HUDEP-2 (cell line): Measurements from ENCODE around the gene CARNS1.
A peak's percentile ranks its signal among the peaks of the same experiment; 100 is the strongest.

ENCODE experiments used
- DNase-seq, 76 experiments: peaks; one replicate each; lab custom pipeline; 2025; ENCODE audit not compliant: unreplicated experiment in 76 of 76; lab: John Stamatoyannopoulos, UW

Gene CARNS1

GRCh38 chr11:67375320-67376055, 40.0 kb upstream of the CARNS1 start:
- DNase-seq, result no peak

GRCh38 chr11:67376063-67376820, 39.2 kb upstream of the CARNS1 start:
- DNase-seq, result no peak

- no peak for DNase-seq
These were observed 38.3 kb upstream of the CARNS1 start for GRCh38 chr11:67376873-67377808.

- DNase-seq, result no peak
These were observed 36.9 kb upstream of the CARNS1 start for GRCh38 chr11:67378544-67378943.

- peak in 22 of 76 experiments; percentile 11 to 63 (median 31) for DNase-seq
These were observed 36.1 kb upstream of the CARNS1 start for GRCh38 chr11:67379061-67380058.

DNA sequence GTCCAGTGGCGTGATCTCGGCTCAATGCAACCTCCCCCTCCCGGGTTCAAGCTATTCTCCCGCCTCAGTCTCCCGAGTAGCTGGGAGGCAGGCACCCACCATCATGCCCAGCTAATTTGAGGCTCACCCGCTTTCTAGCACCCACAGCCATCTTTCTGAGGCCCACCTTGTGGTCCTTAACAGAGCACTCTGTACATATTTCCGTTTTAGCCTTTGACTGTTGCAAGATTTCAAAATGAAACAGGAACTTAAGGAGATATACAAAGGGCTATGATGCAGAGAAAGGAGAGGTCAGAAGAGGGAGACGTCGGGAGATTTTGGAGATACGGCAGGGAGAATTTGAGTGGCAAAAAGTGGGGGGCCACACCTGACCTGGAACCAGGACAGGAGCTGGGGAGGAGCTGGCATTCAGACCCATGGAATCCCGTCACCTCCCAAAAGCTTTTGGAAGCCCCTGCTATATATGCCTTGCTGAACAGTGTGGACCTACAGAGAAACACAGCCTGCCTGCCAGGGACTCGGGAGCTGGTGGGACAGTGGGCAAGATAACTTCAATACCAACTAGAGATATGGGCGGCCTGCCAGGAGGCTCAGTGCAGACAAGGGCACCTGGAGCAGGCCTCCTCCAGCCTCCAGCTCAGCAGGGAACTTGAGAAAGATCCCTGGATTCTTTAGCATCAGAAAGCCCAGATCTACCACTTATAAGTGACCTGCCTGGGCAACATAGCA, 34.1 kb upstream of the CARNS1 start:
- peak in 10 of 76 experiments; percentile 12 to 38 (median 24) for DNase-seq

- DNase-seq, result peak in 70 of 76 experiments; percentile 25 to 87 (median 70)
These were observed 33.0 kb upstream of the CARNS1 start for GRCh38 chr11:67382276-67383136.

GRCh38 chr11:67384851-67385366, 30.6 kb upstream of the CARNS1 start:
- DNase-seq, result peak in 11 of 76 experiments; percentile 11 to 50 (median 27)

DNA sequence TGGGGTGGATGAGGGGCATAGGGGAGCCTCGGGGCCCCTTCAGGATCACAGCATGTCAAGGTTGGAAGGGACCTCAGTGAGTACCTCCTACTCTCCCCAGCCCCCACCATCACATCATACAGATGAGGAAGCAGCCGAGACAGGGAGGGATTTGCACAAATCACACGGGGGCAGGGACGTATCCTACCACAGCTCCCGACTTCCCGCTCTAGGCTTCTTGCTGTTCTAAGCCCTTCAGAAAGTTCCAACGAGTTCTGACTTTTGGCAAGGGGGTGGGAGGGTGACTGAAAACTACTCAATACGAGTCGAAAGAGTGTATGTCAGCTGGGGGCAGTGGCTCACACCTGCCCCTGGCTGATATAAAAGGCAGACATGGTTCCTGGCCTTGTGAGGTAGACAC, 28.4 kb upstream of the CARNS1 start:
- no peak for DNase-seq

DNA sequence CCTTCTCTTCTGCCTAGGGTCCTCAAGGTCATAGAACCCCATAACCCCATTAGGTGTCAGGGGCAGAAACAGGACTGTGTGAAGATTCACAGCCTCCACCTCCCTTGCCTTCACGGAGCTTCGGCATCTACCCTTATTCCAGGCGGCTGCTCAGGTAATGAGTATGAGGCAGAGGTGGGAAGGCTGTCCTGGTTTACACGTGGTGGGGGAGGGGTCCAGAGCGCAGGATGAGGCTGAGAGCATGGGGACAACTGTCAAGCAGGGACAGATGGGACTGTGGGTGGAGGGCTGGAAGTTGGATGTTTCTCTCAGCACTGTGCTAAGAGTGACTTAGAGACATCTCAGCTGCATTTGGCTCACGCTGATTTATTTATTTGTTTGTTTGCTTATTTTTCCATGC, 28.0 kb upstream of the CARNS1 start:
- no peak for DNase-seq

DNA sequence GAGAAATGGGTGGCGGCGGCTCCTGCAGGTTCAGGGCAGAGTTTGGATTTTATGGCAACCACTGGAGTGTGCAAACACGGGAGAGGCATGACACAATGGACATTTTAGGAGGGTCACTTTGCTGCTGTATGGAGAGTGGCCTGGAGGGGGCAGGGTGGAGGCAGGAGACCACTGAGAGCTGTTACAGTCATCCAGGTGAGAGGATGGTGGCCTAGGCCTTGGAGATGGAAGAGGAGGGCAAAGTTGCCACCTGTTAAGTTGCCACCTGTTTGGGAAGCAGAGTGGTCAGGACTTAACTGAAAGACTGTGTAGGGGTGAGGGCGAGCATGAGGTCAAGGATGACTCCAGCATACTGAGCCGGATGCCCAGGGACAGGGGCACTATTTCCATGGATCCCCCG, 26.0 kb upstream of the CARNS1 start:
- peak in 29 of 76 experiments; percentile 11 to 65 (median 31) for DNase-seq

DNA sequence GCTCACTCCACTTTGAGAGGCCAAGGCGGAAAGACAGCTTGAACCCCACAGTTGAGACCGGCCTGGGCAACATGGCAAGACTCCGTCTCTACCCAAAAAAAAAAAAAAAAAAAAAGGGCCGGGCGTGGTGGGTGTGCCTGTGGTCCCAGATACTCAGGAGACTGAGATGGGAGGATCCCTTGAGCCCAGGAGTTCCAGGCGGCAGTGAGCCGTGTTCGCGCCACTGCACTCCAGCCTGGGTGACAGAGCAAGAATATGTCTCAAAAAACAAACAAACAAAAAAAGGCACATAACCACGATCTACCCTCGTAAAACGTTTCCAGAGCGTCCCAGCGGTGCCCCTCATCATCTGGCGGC, 24.6 kb upstream of the CARNS1 start:
- DNase-seq, result peak in 25 of 76 experiments; percentile 5 to 74 (median 50)

- peak in 74 of 76 experiments; percentile 52 to 95 (median 88) for DNase-seq
These were observed 23.9 kb upstream of the CARNS1 start, which contains the start of gene RAD9A for GRCh38 chr11:67391304-67392182. RAD9A (plus strand) TSS chr11:67391986; CDS start chr11:67392045, 59 bp downstream.

GRCh38 chr11:67392183-67392715, 23.2 kb upstream of the CARNS1 start:
- DNase-seq, result no peak

DNA sequence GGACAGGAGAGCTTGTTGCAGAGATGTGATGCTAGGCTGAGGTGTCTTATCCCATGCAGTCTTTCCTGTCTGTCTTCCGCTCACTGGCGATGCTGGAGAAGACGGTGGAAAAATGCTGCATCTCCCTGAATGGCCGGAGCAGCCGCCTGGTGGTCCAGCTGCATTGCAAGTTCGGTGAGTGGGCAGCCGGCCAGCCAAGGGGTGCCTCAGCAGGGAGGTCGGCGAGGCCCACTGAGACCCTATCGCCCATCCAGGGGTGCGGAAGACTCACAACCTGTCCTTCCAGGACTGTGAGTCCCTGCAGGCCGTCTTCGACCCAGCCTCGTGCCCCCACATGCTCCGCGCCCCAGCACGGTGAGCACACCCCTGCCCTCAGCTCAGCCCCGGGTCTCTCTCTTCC, 22.0 kb upstream of the CARNS1 start:
- no peak for DNase-seq

GRCh38 chr11:67393990-67394389, 21.5 kb upstream of the CARNS1 start:
- no peak for DNase-seq
